Measurements from ENCODE around the gene FAM13C.
A peak's percentile ranks its signal among the peaks of the same experiment; 100 is the strongest.

The FAM13C gene

DNA sequence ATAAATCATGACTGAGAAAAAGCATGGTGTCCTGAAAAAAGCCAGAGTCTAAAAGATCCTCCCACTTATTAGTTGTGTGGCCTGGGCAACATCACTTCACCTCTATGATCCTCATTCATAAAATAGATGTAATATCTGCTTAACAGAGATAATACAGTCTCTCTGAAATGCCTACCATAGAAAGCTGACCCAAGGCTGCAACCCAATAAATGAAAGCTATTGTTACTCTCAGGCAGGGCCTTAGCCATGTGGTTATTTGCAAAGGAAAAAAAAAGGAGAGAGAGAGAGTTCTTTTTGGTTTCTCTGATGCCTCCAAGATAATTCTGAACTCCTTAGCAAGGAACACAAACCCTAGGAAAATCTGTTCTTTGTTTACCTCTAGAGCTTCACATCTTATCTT lies 7.9 kb downstream of the FAM13C start:
- peak; percentile 35 for TF ChIP-seq ZNF510 (tag by site-specific recombination; IDR thresholded peaks at IDR 0.05; ENCODE audit: insufficient replicate concordance)
- no peak for TF ChIP-seq ZXDB (tag by site-specific recombination; IDR thresholded peaks at IDR 0.05)
- Histone ChIP-seq H3K4me3 (ENCODE audit: low read depth, low read length) (no peak overlapping the region), H3K36me3 (ENCODE audit: control insufficient read depth in 2 of 2, insufficient read depth in 1 of 2, low read length in 2 of 2) (peaks cover 0 to 3% of the 10 kb centered on the region in 2 experiments; a peak in 1 of 3 replicates), H3K4me1 (ENCODE audit: control insufficient read depth, insufficient read depth, low read length) (no peaks in the 10 kb centered on the region), H3K9me3 (ENCODE audit: control insufficient read depth, insufficient read depth, low read depth, low read length) (no peaks in the 10 kb centered on the region), H3K27ac (ENCODE audit: extremely low read depth, low read depth, low read length) (no peak overlapping the region)
- ChIA-PET POLR2A (no interaction called here), CTCF (interaction anchor here (1.0 kb wide), 1 partner anchor 226 kb away, joined by 3 read pairs; no protein-coding TSS in a partner anchor)

DNA sequence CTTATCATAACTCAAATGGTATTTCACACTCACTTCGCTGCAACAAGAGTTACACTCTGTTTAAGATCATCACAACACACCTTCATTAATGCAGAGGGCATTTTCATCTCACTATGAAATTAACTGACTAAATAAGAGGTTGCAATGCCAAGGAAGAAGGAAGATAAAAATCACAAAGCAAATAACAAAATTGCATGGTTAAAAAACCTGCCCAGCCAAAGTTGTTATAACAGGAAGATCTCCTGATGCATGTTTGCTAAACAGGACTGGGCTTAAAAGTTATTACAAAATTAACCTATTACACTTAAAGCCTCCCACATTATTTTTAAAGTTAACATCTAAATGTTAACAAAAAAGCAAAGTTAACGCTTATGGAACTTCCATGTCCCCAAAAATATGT lies 11.8 kb downstream of the FAM13C start:
- no peaks in the 10 kb centered on the region for H3K9me3 ChIP-seq (ENCODE audit: control insufficient read depth, insufficient read depth, low read depth, low read length)
- CTCF ChIA-PET: interaction anchor here (0.5 kb wide), 1 partner anchor 359 kb away, joined by 4 read pairs; the partner anchor contains the start of gene SLC16A9
- POLR2A ChIA-PET: no interaction called here
- TF ChIP-seq FEZF1 (tag by site-specific recombination; IDR thresholded peaks at IDR 0.05): no peak
- no peak for TF ChIP-seq ZBTB1 (tag by site-specific recombination; IDR thresholded peaks at IDR 0.05)
- TF ChIP-seq, protein P1, sequence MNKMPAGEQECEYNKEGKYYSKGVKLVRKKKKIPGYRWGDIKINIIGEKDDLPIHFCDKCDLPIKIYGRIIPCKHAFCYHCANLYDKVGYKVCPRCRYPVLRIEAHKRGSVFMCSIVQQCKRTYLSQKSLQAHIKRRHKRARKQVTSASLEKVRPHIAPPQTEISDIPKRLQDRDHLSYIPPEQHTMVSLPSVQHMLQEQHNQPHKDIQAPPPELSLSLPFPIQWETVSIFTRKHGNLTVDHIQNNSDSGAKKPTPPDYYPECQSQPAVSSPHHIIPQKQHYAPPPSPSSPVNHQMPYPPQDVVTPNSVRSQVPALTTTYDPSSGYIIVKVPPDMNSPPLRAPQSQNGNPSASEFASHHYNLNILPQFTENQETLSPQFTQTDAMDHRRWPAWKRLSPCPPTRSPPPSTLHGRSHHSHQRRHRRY (tag by site-specific recombination; IDR thresholded peaks at IDR 0.05): no peak
- H3K4me1 ChIP-seq (ENCODE audit: control insufficient read depth, insufficient read depth, low read length): no peaks in the 10 kb centered on the region
- H3K27ac ChIP-seq (ENCODE audit: extremely low read depth, low read depth, low read length): no peak overlapping the region
- H3K36me3 ChIP-seq (ENCODE audit: control insufficient read depth in 2 of 2, insufficient read depth in 1 of 2, low read length in 2 of 2): peaks cover 0 to 3% of the 10 kb centered on the region in 2 experiments; a peak in 1 of 3 replicates
- no peak overlapping the region for H3K4me3 ChIP-seq (ENCODE audit: low read depth, low read length)

DNA sequence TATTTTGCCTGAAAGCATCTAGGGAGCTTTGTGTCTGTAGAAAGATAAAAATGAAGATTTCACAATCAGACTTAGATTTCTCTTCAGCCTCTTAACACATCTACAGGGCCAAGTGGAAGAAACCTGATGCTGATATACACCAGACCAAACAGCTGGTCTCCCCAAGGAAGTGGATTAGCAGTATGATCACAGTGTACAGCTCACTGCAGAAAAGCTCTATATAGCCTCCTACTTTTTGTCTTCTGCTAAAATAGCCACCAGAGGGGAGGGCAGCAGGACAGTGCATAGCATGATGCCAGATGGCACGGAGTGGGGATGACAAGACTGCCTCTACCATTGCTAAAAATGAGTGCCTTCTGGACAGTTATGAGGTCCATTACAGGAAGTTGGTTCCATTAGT lies 16.0 kb downstream of the FAM13C start:
- no peak for TF ChIP-seq ZNF501 (tag by site-specific recombination; IDR thresholded peaks at IDR 0.05)
- TF ChIP-seq KLF9 (tag by site-specific recombination; IDR thresholded peaks at IDR 0.05; ENCODE audit: low read depth): no peak
- TF ChIP-seq, protein P2, sequence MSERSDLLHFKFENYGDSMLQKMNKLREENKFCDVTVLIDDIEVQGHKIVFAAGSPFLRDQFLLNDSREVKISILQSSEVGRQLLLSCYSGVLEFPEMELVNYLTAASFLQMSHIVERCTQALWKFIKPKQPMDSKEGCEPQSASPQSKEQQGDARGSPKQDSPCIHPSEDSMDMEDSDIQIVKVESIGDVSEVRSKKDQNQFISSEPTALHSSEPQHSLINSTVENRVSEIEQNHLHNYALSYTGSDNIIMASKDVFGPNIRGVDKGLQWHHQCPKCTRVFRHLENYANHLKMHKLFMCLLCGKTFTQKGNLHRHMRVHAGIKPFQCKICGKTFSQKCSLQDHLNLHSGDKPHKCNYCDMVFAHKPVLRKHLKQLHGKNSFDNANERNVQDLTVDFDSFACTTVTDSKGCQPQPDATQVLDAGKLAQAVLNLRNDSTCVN (tag by site-specific recombination; optimal IDR thresholded peaks at IDR 0.05): no peak
- TF ChIP-seq ZNF776 (tag by site-specific recombination; IDR thresholded peaks at IDR 0.05; ENCODE audit: borderline replicate concordance): no peak
- TF ChIP-seq ZNF366 (tag by site-specific recombination; conservative IDR thresholded peaks at IDR 0.05): no peak
- no peak for TF ChIP-seq ZNF544 (tag by site-specific recombination; IDR thresholded peaks at IDR 0.05)
- no peak for TF ChIP-seq KLF10 (tag by site-specific recombination; IDR thresholded peaks at IDR 0.05)
- no peak for TF ChIP-seq SCRT2 (tag by site-specific recombination; IDR thresholded peaks at IDR 0.05)
- no peak for TF ChIP-seq ZFP3 (tag by site-specific recombination; IDR thresholded peaks at IDR 0.05; ENCODE audit: low read depth)
- TF ChIP-seq ZNF529 (tag by site-specific recombination; IDR thresholded peaks at IDR 0.05; ENCODE audit: insufficient replicate concordance): no peak
- Histone ChIP-seq H3K27ac (ENCODE audit: extremely low read depth, low read depth, low read length) (no peak overlapping the region), H3K4me1 (ENCODE audit: control insufficient read depth, insufficient read depth, low read length) (no peaks in the 10 kb centered on the region; the same call in 1 of the 2 replicates), H3K36me3 (ENCODE audit: control insufficient read depth in 2 of 2, insufficient read depth in 1 of 2, low read length in 2 of 2) (peaks cover 0 to 3% of the 10 kb centered on the region in 2 experiments; a peak in 1 of 3 replicates), H3K9me3 (ENCODE audit: control insufficient read depth, insufficient read depth, low read depth, low read length) (no peaks in the 10 kb centered on the region), H3K4me3 (ENCODE audit: low read depth, low read length) (no peak overlapping the region)
- ChIA-PET POLR2A (no interaction called here), CTCF (interaction anchor here (0.6 kb wide), 1 partner anchor 98 kb away, joined by 3 read pairs; no protein-coding TSS in a partner anchor)

DNA sequence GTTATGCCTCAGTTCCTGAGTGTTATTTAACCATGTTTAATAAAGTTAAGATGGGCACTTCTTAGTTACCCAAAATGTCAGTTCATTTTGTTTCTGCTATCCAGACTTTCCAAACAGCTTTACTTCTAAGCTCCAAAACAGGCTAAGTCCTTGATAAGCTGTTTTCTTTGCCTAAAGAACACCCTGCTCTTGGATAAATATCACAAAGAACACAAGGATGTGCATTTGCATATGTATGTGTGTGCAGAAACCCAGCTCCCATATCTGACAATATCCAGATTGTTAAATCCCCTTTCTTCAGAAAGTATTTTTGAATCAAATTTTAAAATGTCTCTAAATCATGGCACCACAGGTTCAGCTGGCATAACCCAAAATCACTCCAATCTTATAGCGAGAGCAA lies 19.6 kb downstream of the FAM13C start:
- no peaks in the 10 kb centered on the region for H3K9me3 ChIP-seq (ENCODE audit: control insufficient read depth, insufficient read depth, low read depth, low read length)
- no peaks in the 10 kb centered on the region; the same call in 1 of the 2 replicates for H3K4me1 ChIP-seq (ENCODE audit: control insufficient read depth, insufficient read depth, low read length)
- H3K36me3 ChIP-seq (ENCODE audit: control insufficient read depth in 2 of 2, insufficient read depth in 1 of 2, low read length in 2 of 2): no peaks in the 10 kb centered on the region
- H3K27ac ChIP-seq (ENCODE audit: extremely low read depth, low read depth, low read length): no peak overlapping the region
- TF ChIP-seq ZBTB7A (tag by site-specific recombination; IDR thresholded peaks at IDR 0.05; ENCODE audit: low read depth): no peak
- TF ChIP-seq, protein P3, sequence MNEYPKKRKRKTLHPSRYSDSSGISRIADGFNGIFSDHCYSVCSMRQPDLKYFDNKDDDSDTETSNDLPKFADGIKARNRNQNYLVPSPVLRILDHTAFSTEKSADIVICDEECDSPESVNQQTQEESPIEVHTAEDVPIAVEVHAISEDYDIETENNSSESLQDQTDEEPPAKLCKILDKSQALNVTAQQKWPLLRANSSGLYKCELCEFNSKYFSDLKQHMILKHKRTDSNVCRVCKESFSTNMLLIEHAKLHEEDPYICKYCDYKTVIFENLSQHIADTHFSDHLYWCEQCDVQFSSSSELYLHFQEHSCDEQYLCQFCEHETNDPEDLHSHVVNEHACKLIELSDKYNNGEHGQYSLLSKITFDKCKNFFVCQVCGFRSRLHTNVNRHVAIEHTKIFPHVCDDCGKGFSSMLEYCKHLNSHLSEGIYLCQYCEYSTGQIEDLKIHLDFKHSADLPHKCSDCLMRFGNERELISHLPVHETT (tag by site-specific recombination; IDR thresholded peaks at IDR 0.05): no peak
- CTCF ChIA-PET: no interaction called here
- no peak overlapping the region for H3K4me3 ChIP-seq (ENCODE audit: low read depth, low read length)
- POLR2A ChIA-PET: no interaction called here

All from HEK293 (cell line).